GM23338 (cell line): Measurements from ENCODE around the gene LATS2. TPM values are rescaled to one million over a fixed set of nuclear protein-coding genes. Genes with fewer than 3 reads are reported as not detected.

Source experiments
- ATAC-seq: fragments of 200-7000 bp; cut with Tn5 transposase; 3 replicates; pipeline ENCODE4 v1.9.1; 2020
- DNase-seq: peaks from one replicate; pipeline ENCODE4 v3.0.0-alpha.2; 2015; ENCODE audit warnings: low spot score
- H2AFZ ChIP-seq: fragments of 200-600 bp; sonication (generic); 2 replicates; pipeline ENCODE4 v1.8.0; 2016; ENCODE audit warnings: antibody characterized with exemption, mild to moderate bottlenecking, moderate library complexity
- H3F3A ChIP-seq: fragments of 200-600 bp; sonication (generic); replicated peaks from 2 replicates; pipeline ENCODE4 v1.8.0; 2017; ENCODE audit warnings: antibody characterized with exemption, mixed run types, low read depth
- H3K27ac ChIP-seq: fragments of 200-600 bp; sonication (generic); 2 replicates; pipeline ENCODE4 v1.6.1; 2016; ENCODE audit warnings: low read depth
- H3K27me3 ChIP-seq: fragments of 200-600 bp; sonication (generic); 2 replicates; pipeline ENCODE4 v1.8.0; 2016; ENCODE audit warnings: mild to moderate bottlenecking, mixed run types, moderate library complexity; ENCODE audit not compliant: insufficient read depth
- H3K36me3 ChIP-seq: fragments of 200-600 bp; sonication (generic); 2 replicates; pipeline ENCODE4 v1.8.0; 2016; ENCODE audit warnings: mild to moderate bottlenecking; ENCODE audit not compliant: insufficient read depth
- H3K4me1 ChIP-seq: fragments of 200-600 bp; sonication (generic); 2 replicates; pipeline ENCODE4 v1.8.0; 2016; ENCODE audit warnings: mild to moderate bottlenecking, moderate library complexity; ENCODE audit not compliant: insufficient read depth
- H3K4me2 ChIP-seq: fragments of 200-600 bp; sonication (generic); 2 replicates; pipeline ENCODE4 v1.7.1; 2017; ENCODE audit warnings: mixed run types
- H3K4me3 ChIP-seq: fragments of 200-600 bp; sonication (generic); 2 replicates; pipeline ENCODE4 v1.6.1; 2016; ENCODE audit warnings: mixed run types
- H3K79me2 ChIP-seq: fragments of 200-600 bp; sonication (generic); replicated peaks from 2 replicates; pipeline ENCODE4 v1.8.0; 2017; ENCODE audit warnings: mild to moderate bottlenecking; ENCODE audit not compliant: insufficient read depth
- H3K9me2 ChIP-seq: fragments of 200-600 bp; sonication (generic); 2 replicates; pipeline ENCODE4 v1.8.0; 2017; ENCODE audit not compliant: insufficient read depth
- H4K20me1 ChIP-seq: fragments of 200-600 bp; sonication (generic); replicated peaks from 2 replicates; pipeline ENCODE4 v1.8.0; 2017; ENCODE audit warnings: mild to moderate bottlenecking; ENCODE audit not compliant: insufficient read depth
- H3K27ac Mint-ChIP-seq: 2 replicates; pipeline ENCODE4 v1.8.0; 2020; ENCODE audit warnings: inconsistent platforms, mild to moderate bottlenecking, moderate library complexity, mixed read lengths
- H3K27me3 Mint-ChIP-seq: 3 replicates; pipeline ENCODE4 v1.8.0; 2022; ENCODE audit warnings: low read depth, mild to moderate bottlenecking, moderate library complexity, mixed read lengths, inconsistent platforms; ENCODE audit not compliant: insufficient read depth, poor library complexity
- H3K36me3 Mint-ChIP-seq: 3 replicates; pipeline ENCODE4 v1.8.0; 2021; ENCODE audit warnings: low read depth, mild to moderate bottlenecking, inconsistent platforms, moderate library complexity, mixed read lengths
- H3K4me1 Mint-ChIP-seq: 3 replicates; pipeline ENCODE4 v1.8.0; 2020; ENCODE audit warnings: mild to moderate bottlenecking, inconsistent platforms, mixed read lengths
- H3K4me3 Mint-ChIP-seq: 3 replicates; pipeline ENCODE4 v1.8.0; 2021; ENCODE audit warnings: moderate library complexity, mild to moderate bottlenecking, inconsistent platforms, mixed read lengths
- H3K9me3 Mint-ChIP-seq: 3 replicates; pipeline ENCODE4 v1.8.0; 2020; ENCODE audit warnings: moderate library complexity, mild to moderate bottlenecking, inconsistent platforms, mixed read lengths
- CREB1 ChIP-seq: fragments of 250-450 bp; sonication (Bioruptor Pico); IDR thresholded peaks from 2 replicates; pipeline ENCODE4 v1.5.0; 2020; ENCODE audit warnings: low read depth, mild to moderate bottlenecking, moderate library complexity
- EZH2 ChIP-seq: fragments of 200-600 bp; sonication (generic); IDR thresholded peaks from one replicate; pipeline ENCODE4 v1.8.0; 2017; ENCODE audit warnings: antibody characterized with exemption, mild to moderate bottlenecking, low read depth; ENCODE audit not compliant: unreplicated experiment
- EZH2phosphoT487 ChIP-seq: fragments of 200-600 bp; sonication (generic); IDR thresholded peaks from one replicate; pipeline ENCODE4 v1.8.1; 2018; ENCODE audit warnings: antibody characterized with exemption; ENCODE audit not compliant: unreplicated experiment
- JUNB ChIP-seq: IDR thresholded peaks from one replicate; pipeline ENCODE4 v1.6.1; 2016; ENCODE audit warnings: antibody characterized with exemption; ENCODE audit not compliant: unreplicated experiment
- NANOG ChIP-seq: IDR thresholded peaks from 2 replicates; pipeline ENCODE4 v1.6.1; 2016; ENCODE audit warnings: antibody characterized with exemption, borderline replicate concordance
- POLR2AphosphoS5 ChIP-seq: IDR thresholded peaks from 2 replicates; pipeline ENCODE4 v1.6.1; 2016; ENCODE audit warnings: antibody characterized with exemption, low read depth
- REST ChIP-seq: IDR thresholded peaks from one replicate; pipeline ENCODE4 v1.6.1; 2018; ENCODE audit warnings: antibody characterized with exemption; ENCODE audit not compliant: unreplicated experiment
- STAT1 ChIP-seq: IDR thresholded peaks from one replicate; pipeline ENCODE4 v1.6.1; 2016; ENCODE audit warnings: antibody characterized with exemption; ENCODE audit not compliant: unreplicated experiment
- ZNF114 ChIP-seq: fragments of 250-450 bp; sonication (Bioruptor Pico); IDR thresholded peaks from 2 replicates; pipeline ENCODE4 v1.5.0; 2020; ENCODE audit warnings: mild to moderate bottlenecking, moderate library complexity
- ZNF331 ChIP-seq: fragments of 250-450 bp; sonication (Bioruptor Pico); IDR thresholded peaks from 2 replicates; pipeline ENCODE4 v1.5.0; 2020; ENCODE audit warnings: low read depth, mild to moderate bottlenecking, moderate library complexity
- ZNF462 ChIP-seq: fragments of 250-450 bp; sonication (Bioruptor Pico); IDR thresholded peaks from 2 replicates; pipeline ENCODE4 v1.5.0; 2020; ENCODE audit warnings: mild to moderate bottlenecking, moderate library complexity
- polyA plus RNA-seq: library from polyadenylated mRNA; unstranded; fragments of >200 nt; fragmentation: Nextera tagmentation; extraction: Ambion mirVana; gene quantifications from 2 replicates; pipeline ENCODE4 v1.2.1, GENCODE V29; 2016
- total RNA-seq: library from RNA; depleted of rRNA; stranded (reverse); fragments of >200 nt; shearing (Covaris generic); gene quantifications from 2 replicates; pipeline ENCODE4 v1.2.3, GENCODE V29; 2014
- TF ChIP-seq, protein P1 (sequence below), 2 experiments: fragments of 200-600 bp in 1 of 2; sonication (generic) in 1 of 2; conservative IDR thresholded peaks; 2 replicates each; pipeline versions ENCODE4 v1.5.1 to v1.6.1; 2016 to 2017; ENCODE audit warnings: antibody characterized with exemption in 2 of 2, low read depth in 2 of 2, mild to moderate bottlenecking in 2 of 2, moderate library complexity in 1 of 2
- TF ChIP-seq, protein P2 (sequence below): IDR thresholded peaks from 2 replicates; pipeline ENCODE4 v1.6.1; 2016; ENCODE audit warnings: antibody characterized with exemption

LATS2 gene
- total and polyA plus RNA-seq, 2 experiments from 2014 or later: 10.5 to 25.4 TPM

GRCh38 chr13:21048901-21049698 lies 12.3 kb downstream of the LATS2 start:
- Mint-ChIP-seq H3K27me3 (peaks cover 9% of the 10 kb centered on the region), H3K36me3 (peaks cover 34% of the 10 kb centered on the region), H3K9me3 (no peaks in the 10 kb centered on the region), H3K4me1 (peaks cover 39% of the 10 kb centered on the region), H3K27ac (peak overlapping the region; percentile 81), H3K4me3 (peak overlapping the region; percentile 54; the same call in 2 of the 3 replicates)
- Histone ChIP-seq H4K20me1 (peaks cover 77% of the 10 kb centered on the region), H3K27ac (peak overlapping the region; percentile 80), H3K36me3 (peaks cover 19% of the 10 kb centered on the region), H2AFZ (no peak overlapping the region), H3K79me2 (peaks cover 100% of the 10 kb centered on the region), H3K4me2 (peak overlapping the region; percentile 73), H3K9me2 (no peaks in the 10 kb centered on the region), H3F3A (0 out of 2 replicates have a peak, but pooled peaks cover 8% of the 10 kb centered on the region), H3K4me1 (peaks cover 39% of the 10 kb centered on the region), H3K4me3 (peak overlapping the region; percentile 29; the same call in 1 of the 2 replicates), H3K27me3 (no peaks in the 10 kb centered on the region)
- DNase-seq (peak; percentile 85), ATAC-seq (peak; percentile 73)
- TF ChIP-seq CREB1 (CRISPR knock-in tag) (no peak), ZNF331 (CRISPR knock-in tag) (no peak), EZH2phosphoT487 (no peak), ZNF114 (CRISPR knock-in tag) (no peak), REST (no peak), JUNB (no peak), POLR2AphosphoS5 (no peak), EZH2 (no peak), STAT1 (no peak), ZNF462 (no peak), NANOG (no peak)
- TF ChIP-seq, protein P1, sequence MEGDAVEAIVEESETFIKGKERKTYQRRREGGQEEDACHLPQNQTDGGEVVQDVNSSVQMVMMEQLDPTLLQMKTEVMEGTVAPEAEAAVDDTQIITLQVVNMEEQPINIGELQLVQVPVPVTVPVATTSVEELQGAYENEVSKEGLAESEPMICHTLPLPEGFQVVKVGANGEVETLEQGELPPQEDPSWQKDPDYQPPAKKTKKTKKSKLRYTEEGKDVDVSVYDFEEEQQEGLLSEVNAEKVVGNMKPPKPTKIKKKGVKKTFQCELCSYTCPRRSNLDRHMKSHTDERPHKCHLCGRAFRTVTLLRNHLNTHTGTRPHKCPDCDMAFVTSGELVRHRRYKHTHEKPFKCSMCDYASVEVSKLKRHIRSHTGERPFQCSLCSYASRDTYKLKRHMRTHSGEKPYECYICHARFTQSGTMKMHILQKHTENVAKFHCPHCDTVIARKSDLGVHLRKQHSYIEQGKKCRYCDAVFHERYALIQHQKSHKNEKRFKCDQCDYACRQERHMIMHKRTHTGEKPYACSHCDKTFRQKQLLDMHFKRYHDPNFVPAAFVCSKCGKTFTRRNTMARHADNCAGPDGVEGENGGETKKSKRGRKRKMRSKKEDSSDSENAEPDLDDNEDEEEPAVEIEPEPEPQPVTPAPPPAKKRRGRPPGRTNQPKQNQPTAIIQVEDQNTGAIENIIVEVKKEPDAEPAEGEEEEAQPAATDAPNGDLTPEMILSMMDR (conservative IDR thresholded peaks at IDR 0.05; ENCODE audit: low read depth in 2 of 2): no peak
- TF ChIP-seq, protein P2, sequence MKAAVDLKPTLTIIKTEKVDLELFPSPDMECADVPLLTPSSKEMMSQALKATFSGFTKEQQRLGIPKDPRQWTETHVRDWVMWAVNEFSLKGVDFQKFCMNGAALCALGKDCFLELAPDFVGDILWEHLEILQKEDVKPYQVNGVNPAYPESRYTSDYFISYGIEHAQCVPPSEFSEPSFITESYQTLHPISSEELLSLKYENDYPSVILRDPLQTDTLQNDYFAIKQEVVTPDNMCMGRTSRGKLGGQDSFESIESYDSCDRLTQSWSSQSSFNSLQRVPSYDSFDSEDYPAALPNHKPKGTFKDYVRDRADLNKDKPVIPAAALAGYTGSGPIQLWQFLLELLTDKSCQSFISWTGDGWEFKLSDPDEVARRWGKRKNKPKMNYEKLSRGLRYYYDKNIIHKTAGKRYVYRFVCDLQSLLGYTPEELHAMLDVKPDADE: no peak
